HepG2 (cell line): ENCODE measurements around the gene NEAT1. TPM values are rescaled to one million over a fixed set of nuclear protein-coding genes. Genes with fewer than 3 reads are reported as not detected.

Experiments
- ELF1 ChIP-seq: sonication (generic); formaldehyde crosslinking; IDR thresholded peaks from 2 replicates; pipeline ENCODE4 v1.4.0; 2020; ENCODE audit warnings: missing genetic modification reagents
- FIP1L1 ChIP-seq: fragments of 200-400 bp; formaldehyde crosslinking; IDR thresholded peaks from 2 replicates; pipeline ENCODE4 v1.6.1; 2018; ENCODE audit warnings: low read depth, mild to moderate bottlenecking, low read length, moderate library complexity, borderline replicate concordance; ENCODE audit not compliant: insufficient read depth
- LCORL ChIP-seq, 2 experiments: fragments of 450-650 bp in 1 of 2; sonication (generic) in 1 of 2; formaldehyde crosslinking in 1 of 2; IDR thresholded peaks; 2 replicates each; pipeline versions ENCODE4 v1.5.0 to v1.6.1; 2017 to 2020; ENCODE audit warnings: antibody characterized with exemption in 1 of 2, missing genetic modification reagents in 1 of 2
- NFIB ChIP-seq: sonication (generic); formaldehyde crosslinking; IDR thresholded peaks from 2 replicates; pipeline ENCODE4 v1.9.0; 2021; ENCODE audit warnings: missing genetic modification reagents, mild to moderate bottlenecking, borderline replicate concordance
- NR2C2 ChIP-seq: sonication (generic); formaldehyde crosslinking; IDR thresholded peaks from 2 replicates; pipeline ENCODE4 v1.4.0; 2020; ENCODE audit warnings: missing genetic modification reagents, mild to moderate bottlenecking, moderate library complexity, borderline replicate concordance
- NR2F6 ChIP-seq, 2 experiments: IDR thresholded peaks; 2 replicates each; pipeline ENCODE4 v1.6.1; 2016; ENCODE audit warnings: antibody characterized with exemption in 1 of 2, mild to moderate bottlenecking in 1 of 2
- RFXAP ChIP-seq: sonication (generic); formaldehyde crosslinking; IDR thresholded peaks from 2 replicates; pipeline ENCODE4 v1.4.0; 2020; ENCODE audit warnings: missing genetic modification reagents, borderline replicate concordance
- SP2 ChIP-seq: sonication (generic); formaldehyde crosslinking; IDR thresholded peaks from 2 replicates; pipeline ENCODE4 v1.5.1; 2020; ENCODE audit warnings: mild to moderate bottlenecking, missing genetic modification reagents
- ZIK1 ChIP-seq: sonication (generic); formaldehyde crosslinking; IDR thresholded peaks from 2 replicates; pipeline ENCODE4 v1.5.0; 2020; ENCODE audit warnings: mild to moderate bottlenecking, low read depth, missing genetic modification reagents, borderline replicate concordance
- polyA plus RNA-seq, 8 experiments: library from polyadenylated mRNA; depleted of rRNA in 3 of 8; stranded (reverse) in 7 of 8; unstranded in 1 of 8; fragments of >200 nt; fragmentation: Illumina TruSeq in 4 of 8; extraction: Trizol in 4 of 8; gene quantifications; 2 replicates each; pipeline versions ENCODE4 v1.2.1 to v1.2.3, GENCODE V29; 2011 to 2016; ENCODE audit warnings: low read depth in 4 of 8, missing spikeins in 1 of 8, mixed read lengths in 1 of 8; ENCODE audit not compliant: insufficient read depth in 1 of 8
- total RNA-seq, 5 experiments: library from RNA; depleted of rRNA; stranded (reverse); fragments of >200 nt; fragmentation: Illumina TruSeq; extraction: Trizol; gene quantifications; 2 replicates each; pipeline ENCODE4 v1.2.3, GENCODE V29; 2016; ENCODE audit warnings: low read depth in 1 of 5
- TF ChIP-seq, protein P1 (sequence below): sonication (generic); formaldehyde crosslinking; IDR thresholded peaks from 2 replicates; pipeline ENCODE4 v1.4.0; 2020; ENCODE audit warnings: mild to moderate bottlenecking, missing genetic modification reagents
- TF ChIP-seq, protein P2 (sequence below): sonication (generic); formaldehyde crosslinking; IDR thresholded peaks from 2 replicates; pipeline ENCODE4 v1.4.0; 2020; ENCODE audit warnings: missing genetic modification reagents
- TF ChIP-seq, protein P3 (sequence below): sonication (generic); formaldehyde crosslinking; IDR thresholded peaks from 2 replicates; pipeline ENCODE4 v1.4.0; 2020; ENCODE audit warnings: missing genetic modification reagents

Gene NEAT1
- total and polyA plus RNA-seq, 2 of the 13 experiments (the other 11 are each of a cell fraction or from before 2014, with no cell fraction given), result 20.5 to 41.2 TPM

DNA sequence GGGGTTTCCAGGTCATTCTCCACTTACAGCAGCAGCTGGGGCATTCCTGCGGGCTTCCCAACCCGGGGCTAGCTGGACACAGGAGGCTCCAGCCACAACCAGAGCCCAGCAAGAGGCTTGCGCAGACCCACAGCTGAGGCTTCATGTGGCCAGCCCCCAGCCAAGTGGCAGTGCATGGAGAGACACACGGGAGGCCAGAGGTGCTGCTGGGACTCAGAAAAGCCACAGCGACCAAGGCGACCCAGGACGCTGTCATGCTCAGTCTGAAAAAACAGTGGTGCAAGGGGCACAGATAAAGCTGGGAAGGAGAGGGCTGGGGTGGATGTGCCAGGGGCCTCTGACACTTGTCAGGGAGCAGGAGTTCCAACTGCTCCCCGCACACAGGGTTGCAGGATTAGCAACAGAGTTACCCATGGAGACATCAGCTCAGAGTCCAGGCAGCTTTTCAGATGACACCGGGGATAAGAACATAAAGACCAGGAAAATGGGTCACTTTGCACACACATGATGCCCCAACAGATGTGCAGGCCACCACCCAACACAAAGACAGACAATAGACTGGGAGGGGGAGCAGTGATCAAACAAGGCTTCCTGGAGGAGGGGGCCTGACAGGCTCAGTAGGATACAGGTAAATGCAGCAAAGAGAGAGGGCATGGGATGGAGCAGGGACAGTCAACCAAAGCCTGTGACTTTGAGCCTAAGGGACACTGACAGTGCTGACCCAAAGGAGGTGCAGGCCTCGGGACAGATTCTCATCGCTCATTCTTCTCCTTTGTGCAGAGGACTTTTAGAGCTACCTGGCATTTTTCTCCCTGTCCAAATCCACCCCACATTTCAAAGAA is 6.9 kb upstream of the NEAT1 start (continued):
- TF ChIP-seq NFIB (CRISPR knock-in tag), result no peak
- TF ChIP-seq ZIK1, result no peak; the same call in 1 of the 2 replicates
- TF ChIP-seq, protein P1, sequence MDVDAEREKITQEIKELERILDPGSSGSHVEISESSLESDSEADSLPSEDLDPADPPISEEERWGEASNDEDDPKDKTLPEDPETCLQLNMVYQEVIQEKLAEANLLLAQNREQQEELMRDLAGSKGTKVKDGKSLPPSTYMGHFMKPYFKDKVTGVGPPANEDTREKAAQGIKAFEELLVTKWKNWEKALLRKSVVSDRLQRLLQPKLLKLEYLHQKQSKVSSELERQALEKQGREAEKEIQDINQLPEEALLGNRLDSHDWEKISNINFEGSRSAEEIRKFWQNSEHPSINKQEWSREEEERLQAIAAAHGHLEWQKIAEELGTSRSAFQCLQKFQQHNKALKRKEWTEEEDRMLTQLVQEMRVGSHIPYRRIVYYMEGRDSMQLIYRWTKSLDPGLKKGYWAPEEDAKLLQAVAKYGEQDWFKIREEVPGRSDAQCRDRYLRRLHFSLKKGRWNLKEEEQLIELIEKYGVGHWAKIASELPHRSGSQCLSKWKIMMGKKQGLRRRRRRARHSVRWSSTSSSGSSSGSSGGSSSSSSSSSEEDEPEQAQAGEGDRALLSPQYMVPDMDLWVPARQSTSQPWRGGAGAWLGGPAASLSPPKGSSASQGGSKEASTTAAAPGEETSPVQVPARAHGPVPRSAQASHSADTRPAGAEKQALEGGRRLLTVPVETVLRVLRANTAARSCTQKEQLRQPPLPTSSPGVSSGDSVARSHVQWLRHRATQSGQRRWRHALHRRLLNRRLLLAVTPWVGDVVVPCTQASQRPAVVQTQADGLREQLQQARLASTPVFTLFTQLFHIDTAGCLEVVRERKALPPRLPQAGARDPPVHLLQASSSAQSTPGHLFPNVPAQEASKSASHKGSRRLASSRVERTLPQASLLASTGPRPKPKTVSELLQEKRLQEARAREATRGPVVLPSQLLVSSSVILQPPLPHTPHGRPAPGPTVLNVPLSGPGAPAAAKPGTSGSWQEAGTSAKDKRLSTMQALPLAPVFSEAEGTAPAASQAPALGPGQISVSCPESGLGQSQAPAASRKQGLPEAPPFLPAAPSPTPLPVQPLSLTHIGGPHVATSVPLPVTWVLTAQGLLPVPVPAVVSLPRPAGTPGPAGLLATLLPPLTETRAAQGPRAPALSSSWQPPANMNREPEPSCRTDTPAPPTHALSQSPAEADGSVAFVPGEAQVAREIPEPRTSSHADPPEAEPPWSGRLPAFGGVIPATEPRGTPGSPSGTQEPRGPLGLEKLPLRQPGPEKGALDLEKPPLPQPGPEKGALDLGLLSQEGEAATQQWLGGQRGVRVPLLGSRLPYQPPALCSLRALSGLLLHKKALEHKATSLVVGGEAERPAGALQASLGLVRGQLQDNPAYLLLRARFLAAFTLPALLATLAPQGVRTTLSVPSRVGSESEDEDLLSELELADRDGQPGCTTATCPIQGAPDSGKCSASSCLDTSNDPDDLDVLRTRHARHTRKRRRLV, result no peak
- TF ChIP-seq ELF1 (CRISPR knock-in tag), result no peak
- no peak for TF ChIP-seq RFXAP
- TF ChIP-seq NR2C2 (CRISPR knock-in tag), result no peak
- no peak for TF ChIP-seq SP2 (CRISPR knock-in tag)
- no peak for TF ChIP-seq NR2F6 (IDR thresholded peaks at IDR 0.05)
- no peak for TF ChIP-seq NR2F6 (CRISPR knock-in tag; IDR thresholded peaks at IDR 0.05)
- TF ChIP-seq FIP1L1, result no peak
- TF ChIP-seq LCORL (IDR thresholded peaks at IDR 0.05), result no peak
- no peak for TF ChIP-seq LCORL (CRISPR knock-in tag; IDR thresholded peaks at IDR 0.05)
- TF ChIP-seq, protein P2, sequence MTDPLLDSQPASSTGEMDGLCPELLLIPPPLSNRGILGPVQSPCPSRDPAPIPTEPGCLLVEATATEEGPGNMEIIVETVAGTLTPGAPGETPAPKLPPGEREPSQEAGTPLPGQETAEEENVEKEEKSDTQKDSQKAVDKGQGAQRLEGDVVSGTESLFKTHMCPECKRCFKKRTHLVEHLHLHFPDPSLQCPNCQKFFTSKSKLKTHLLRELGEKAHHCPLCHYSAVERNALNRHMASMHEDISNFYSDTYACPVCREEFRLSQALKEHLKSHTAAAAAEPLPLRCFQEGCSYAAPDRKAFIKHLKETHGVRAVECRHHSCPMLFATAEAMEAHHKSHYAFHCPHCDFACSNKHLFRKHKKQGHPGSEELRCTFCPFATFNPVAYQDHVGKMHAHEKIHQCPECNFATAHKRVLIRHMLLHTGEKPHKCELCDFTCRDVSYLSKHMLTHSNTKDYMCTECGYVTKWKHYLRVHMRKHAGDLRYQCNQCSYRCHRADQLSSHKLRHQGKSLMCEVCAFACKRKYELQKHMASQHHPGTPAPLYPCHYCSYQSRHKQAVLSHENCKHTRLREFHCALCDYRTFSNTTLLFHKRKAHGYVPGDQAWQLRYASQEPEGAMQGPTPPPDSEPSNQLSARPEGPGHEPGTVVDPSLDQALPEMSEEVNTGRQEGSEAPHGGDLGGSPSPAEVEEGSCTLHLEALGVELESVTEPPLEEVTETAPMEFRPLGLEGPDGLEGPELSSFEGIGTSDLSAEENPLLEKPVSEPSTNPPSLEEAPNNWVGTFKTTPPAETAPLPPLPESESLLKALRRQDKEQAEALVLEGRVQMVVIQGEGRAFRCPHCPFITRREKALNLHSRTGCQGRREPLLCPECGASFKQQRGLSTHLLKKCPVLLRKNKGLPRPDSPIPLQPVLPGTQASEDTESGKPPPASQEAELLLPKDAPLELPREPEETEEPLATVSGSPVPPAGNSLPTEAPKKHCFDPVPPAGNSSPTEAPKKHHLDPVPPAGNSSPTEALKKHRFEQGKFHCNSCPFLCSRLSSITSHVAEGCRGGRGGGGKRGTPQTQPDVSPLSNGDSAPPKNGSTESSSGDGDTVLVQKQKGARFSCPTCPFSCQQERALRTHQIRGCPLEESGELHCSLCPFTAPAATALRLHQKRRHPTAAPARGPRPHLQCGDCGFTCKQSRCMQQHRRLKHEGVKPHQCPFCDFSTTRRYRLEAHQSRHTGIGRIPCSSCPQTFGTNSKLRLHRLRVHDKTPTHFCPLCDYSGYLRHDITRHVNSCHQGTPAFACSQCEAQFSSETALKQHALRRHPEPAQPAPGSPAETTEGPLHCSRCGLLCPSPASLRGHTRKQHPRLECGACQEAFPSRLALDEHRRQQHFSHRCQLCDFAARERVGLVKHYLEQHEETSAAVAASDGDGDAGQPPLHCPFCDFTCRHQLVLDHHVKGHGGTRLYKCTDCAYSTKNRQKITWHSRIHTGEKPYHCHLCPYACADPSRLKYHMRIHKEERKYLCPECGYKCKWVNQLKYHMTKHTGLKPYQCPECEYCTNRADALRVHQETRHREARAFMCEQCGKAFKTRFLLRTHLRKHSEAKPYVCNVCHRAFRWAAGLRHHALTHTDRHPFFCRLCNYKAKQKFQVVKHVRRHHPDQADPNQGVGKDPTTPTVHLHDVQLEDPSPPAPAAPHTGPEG, result no peak
- TF ChIP-seq, protein P3, sequence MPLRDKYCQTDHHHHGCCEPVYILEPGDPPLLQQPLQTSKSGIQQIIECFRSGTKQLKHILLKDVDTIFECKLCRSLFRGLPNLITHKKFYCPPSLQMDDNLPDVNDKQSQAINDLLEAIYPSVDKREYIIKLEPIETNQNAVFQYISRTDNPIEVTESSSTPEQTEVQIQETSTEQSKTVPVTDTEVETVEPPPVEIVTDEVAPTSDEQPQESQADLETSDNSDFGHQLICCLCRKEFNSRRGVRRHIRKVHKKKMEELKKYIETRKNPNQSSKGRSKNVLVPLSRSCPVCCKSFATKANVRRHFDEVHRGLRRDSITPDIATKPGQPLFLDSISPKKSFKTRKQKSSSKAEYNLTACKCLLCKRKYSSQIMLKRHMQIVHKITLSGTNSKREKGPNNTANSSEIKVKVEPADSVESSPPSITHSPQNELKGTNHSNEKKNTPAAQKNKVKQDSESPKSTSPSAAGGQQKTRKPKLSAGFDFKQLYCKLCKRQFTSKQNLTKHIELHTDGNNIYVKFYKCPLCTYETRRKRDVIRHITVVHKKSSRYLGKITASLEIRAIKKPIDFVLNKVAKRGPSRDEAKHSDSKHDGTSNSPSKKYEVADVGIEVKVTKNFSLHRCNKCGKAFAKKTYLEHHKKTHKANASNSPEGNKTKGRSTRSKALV, result no peak
